Ovary (tissue), 3 donors: ENCODE results near the gene CPTP.

ENCODE experiments used
- EP300 ChIP-seq: sonication (generic); formaldehyde crosslinking; IDR thresholded peaks from one replicate; pipeline ENCODE4 v1.6.1; 2017; ENCODE audit warnings: antibody characterized with exemption
- POLR2A ChIP-seq: fragments of 450-650 bp; IDR thresholded peaks from one replicate; pipeline ENCODE4 v1.6.1; 2017; ENCODE audit warnings: antibody characterized with exemption, mild to moderate bottlenecking, moderate library complexity
- TF ChIP-seq, protein P1 (sequence below), 3 donors: fragments of 450-650 bp in 2 of 3; fragments of 200-600 bp in 1 of 3; IDR thresholded peaks; one replicate each; pipeline versions ENCODE4 v1.5.1 to v1.8.0; 2016 to 2022; ENCODE audit warnings: antibody characterized with exemption in 3 of 3, mild to moderate bottlenecking in 1 of 3
- donor health status: DM: no; HTN: no; CAD: no.

DNA sequence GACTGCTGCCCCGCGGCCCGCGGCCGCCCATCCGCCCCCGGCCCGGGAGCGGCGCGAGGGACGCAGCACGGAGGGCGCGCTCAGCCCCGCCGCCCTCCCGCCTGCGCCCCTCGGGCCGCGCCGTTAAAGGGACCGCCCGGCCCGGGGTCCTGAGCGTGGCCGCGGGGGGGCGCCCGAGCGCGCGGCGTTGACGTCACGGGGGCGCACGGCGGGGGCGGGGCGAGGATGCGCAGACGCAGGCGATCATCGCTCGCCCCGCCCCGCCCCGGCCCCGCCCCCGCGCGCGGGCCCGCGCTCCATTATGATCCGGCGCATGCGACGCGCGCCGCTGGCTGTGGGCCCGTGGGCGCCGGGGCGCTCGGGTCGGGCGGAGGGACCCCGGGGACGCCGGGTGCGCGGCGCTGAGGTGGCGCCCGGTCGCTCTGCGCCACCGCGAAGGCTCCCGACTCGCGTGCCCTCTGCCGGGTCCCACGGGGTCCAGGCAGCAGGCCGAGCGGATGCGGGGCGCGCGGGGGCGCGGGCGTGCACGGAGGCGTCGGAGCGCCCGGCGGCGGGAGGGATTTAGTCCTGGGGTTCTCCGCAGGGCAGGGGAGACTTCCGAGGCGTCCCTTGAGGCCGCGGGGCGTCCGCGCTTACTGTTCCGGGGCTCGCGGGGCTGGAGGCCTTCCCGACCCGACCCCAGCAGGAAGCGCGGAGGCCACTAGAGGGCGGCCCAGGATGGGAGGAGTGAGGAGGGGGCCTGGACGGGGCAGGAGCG lies 24.8 kb downstream of the CPTP start, which contains the start of gene DVL1:
- TF ChIP-seq, protein P1, sequence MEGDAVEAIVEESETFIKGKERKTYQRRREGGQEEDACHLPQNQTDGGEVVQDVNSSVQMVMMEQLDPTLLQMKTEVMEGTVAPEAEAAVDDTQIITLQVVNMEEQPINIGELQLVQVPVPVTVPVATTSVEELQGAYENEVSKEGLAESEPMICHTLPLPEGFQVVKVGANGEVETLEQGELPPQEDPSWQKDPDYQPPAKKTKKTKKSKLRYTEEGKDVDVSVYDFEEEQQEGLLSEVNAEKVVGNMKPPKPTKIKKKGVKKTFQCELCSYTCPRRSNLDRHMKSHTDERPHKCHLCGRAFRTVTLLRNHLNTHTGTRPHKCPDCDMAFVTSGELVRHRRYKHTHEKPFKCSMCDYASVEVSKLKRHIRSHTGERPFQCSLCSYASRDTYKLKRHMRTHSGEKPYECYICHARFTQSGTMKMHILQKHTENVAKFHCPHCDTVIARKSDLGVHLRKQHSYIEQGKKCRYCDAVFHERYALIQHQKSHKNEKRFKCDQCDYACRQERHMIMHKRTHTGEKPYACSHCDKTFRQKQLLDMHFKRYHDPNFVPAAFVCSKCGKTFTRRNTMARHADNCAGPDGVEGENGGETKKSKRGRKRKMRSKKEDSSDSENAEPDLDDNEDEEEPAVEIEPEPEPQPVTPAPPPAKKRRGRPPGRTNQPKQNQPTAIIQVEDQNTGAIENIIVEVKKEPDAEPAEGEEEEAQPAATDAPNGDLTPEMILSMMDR (IDR thresholded peaks at IDR 0.05): peak in 2 of 3 donors; percentile 68 to 77
- TF ChIP-seq EP300: no peak
- peak; percentile 41 for TF ChIP-seq POLR2A
